ENCODE data around the gene PTPRT.

The PTPRT gene

DNA sequence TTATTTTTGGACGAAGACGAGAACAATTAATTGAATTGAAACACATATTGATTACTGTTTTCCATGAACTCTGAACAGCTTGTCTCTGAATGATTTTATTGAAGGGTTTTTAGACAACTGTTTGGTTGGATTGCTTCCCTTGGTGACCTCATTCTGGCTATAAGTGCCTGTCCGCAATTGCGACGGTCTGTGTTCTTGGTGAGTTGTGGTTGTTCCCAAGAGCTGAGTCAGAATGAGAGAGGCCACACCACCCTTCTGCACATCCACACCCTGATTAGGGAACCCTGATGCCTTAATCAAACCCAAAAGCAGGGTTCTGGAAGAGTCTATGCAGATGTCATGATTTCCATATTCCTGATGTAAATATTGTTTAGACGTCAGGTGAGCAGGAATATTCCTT, 747.0 kb downstream of the PTPRT start:
- H3K27me3 ChIP-seq (ENCODE audit: control insufficient read depth, insufficient read depth, low read length): no peaks in the 10 kb centered on the region
- H3K9me3 ChIP-seq (ENCODE audit: control insufficient read depth, insufficient read depth, low read depth, low read length): no peaks in the 10 kb centered on the region
- no peak overlapping the region for H3K27ac ChIP-seq (ENCODE audit: low read depth, low read length)

DNA sequence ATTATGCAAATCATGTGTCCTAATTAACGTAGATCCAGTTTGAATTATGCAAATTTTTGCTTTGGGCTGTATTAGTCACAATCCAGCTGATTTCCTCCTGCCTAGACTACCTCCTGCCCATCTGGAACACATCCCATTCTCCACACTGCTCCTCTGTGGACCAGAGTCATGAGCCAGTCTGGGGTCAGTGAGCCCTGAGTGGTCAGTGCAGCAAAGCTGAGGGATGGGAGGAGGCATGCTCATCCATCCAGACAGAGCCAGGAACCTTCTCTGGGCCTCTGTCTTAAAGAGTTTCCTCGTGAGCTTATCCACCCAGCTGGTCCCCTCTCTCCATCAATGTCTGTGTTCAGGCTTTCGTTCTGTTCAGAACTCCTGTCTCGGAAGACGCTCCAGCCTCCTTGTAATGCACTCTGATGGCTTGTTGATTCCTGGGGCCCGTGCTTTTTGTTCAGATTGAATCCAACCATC, 747.8 kb downstream of the PTPRT start:
- no peaks in the 10 kb centered on the region for H3K36me3 ChIP-seq (ENCODE audit: control insufficient read depth, insufficient read depth, low read length)
- no peaks in the 10 kb centered on the region; the same call in 1 of the 2 replicates for H3K4me1 ChIP-seq (ENCODE audit: control insufficient read depth, insufficient read depth, low read length)
- H3K27ac ChIP-seq (ENCODE audit: low read depth, low read length): no peak overlapping the region
- H3K4me3 ChIP-seq (ENCODE audit: low read depth, low read length): no peak overlapping the region
- H3K9me3 ChIP-seq (ENCODE audit: control insufficient read depth, insufficient read depth, low read depth, low read length): no peaks in the 10 kb centered on the region
- H3K27me3 ChIP-seq (ENCODE audit: control insufficient read depth, insufficient read depth, low read length): no peaks in the 10 kb centered on the region
- H3K9ac ChIP-seq (ENCODE audit: low read length): no peak overlapping the region

More for the DNA sequence above, 747.0 kb downstream of the PTPRT start:
- Histone ChIP-seq H3K4me3 (ENCODE audit: low read depth, low read length) (no peak overlapping the region), H3K9ac (ENCODE audit: low read length) (no peak overlapping the region), H3K36me3 (ENCODE audit: control insufficient read depth, insufficient read depth, low read length) (no peaks in the 10 kb centered on the region), H3K4me1 (ENCODE audit: control insufficient read depth, insufficient read depth, low read length) (no peaks in the 10 kb centered on the region; the same call in 1 of the 2 replicates)

DNA sequence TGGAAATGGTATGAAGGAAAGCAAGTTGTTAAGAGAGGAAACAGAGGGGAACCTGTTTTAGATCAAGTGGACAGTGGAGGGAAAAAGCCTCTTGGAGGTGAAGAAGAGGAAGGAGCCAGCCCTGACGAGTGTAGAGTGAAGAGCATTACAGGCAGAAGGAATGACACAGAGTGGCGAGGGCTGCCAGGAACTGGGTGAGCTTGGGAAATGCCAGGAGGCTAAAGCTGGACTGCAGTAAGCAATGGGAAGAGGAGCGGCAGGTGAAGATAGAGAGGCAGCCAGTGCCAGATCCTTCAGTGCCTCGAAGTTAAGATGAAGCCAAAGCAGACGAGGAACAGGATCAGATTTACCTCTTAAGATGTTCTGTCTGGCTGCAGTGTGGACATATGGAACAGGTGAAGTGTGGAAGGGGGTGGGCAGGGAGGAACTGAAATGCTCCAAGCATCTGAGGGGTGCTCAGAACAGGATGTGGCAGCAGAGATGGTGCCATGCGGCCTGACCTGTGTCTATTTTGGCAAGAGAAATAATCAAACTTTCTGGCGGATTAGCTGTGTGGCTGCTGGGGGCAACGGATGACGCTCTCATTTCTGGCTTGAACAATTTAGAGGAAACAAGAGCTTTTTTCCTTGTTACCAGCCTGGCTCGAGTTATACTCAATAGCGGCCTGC, 748.4 kb downstream of the PTPRT start:
- H3K9ac ChIP-seq (ENCODE audit: low read length): no peak overlapping the region
- no peaks in the 10 kb centered on the region for H3K36me3 ChIP-seq (ENCODE audit: control insufficient read depth, insufficient read depth, low read length)
- H3K27ac ChIP-seq (ENCODE audit: low read depth, low read length): no peak overlapping the region
- H3K4me1 ChIP-seq (ENCODE audit: control insufficient read depth, insufficient read depth, low read length): no peaks in the 10 kb centered on the region
- no peak overlapping the region for H3K4me3 ChIP-seq (ENCODE audit: low read depth, low read length)
- H3K9me3 ChIP-seq (ENCODE audit: control insufficient read depth, insufficient read depth, low read depth, low read length): no peaks in the 10 kb centered on the region
- no peaks in the 10 kb centered on the region for H3K27me3 ChIP-seq (ENCODE audit: control insufficient read depth, insufficient read depth, low read length)

DNA sequence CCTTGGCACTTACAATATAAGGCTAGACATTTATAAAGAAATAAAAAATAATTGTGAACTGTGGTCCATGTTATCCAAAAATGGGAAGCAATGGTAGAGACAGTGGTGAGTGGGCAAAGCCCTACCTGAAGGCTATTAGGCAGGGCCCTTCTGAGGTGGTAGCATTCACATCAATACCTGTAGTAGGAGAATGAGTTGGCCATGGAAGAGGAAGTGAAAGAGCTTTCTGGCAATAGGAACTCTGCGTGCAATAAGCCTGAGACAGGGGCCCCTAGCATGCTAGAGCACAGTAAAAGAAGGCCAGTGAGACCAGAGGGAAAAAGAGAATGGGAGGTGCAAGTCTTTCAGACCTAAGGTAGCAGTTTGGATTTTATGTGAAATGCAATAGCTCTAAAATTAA, 754.5 kb downstream of the PTPRT start:
- H3K27ac ChIP-seq (ENCODE audit: low read depth, low read length): no peak overlapping the region
- no peak overlapping the region for H3K4me3 ChIP-seq (ENCODE audit: low read depth, low read length)
- H3K9ac ChIP-seq (ENCODE audit: low read length): no peak overlapping the region
- no peaks in the 10 kb centered on the region for H3K9me3 ChIP-seq (ENCODE audit: control insufficient read depth, insufficient read depth, low read depth, low read length)
- no peaks in the 10 kb centered on the region for H3K36me3 ChIP-seq (ENCODE audit: control insufficient read depth, insufficient read depth, low read length)
- no peaks in the 10 kb centered on the region for H3K27me3 ChIP-seq (ENCODE audit: control insufficient read depth, insufficient read depth, low read length)
- no peaks in the 10 kb centered on the region for H3K4me1 ChIP-seq (ENCODE audit: control insufficient read depth, insufficient read depth, low read length)

DNA sequence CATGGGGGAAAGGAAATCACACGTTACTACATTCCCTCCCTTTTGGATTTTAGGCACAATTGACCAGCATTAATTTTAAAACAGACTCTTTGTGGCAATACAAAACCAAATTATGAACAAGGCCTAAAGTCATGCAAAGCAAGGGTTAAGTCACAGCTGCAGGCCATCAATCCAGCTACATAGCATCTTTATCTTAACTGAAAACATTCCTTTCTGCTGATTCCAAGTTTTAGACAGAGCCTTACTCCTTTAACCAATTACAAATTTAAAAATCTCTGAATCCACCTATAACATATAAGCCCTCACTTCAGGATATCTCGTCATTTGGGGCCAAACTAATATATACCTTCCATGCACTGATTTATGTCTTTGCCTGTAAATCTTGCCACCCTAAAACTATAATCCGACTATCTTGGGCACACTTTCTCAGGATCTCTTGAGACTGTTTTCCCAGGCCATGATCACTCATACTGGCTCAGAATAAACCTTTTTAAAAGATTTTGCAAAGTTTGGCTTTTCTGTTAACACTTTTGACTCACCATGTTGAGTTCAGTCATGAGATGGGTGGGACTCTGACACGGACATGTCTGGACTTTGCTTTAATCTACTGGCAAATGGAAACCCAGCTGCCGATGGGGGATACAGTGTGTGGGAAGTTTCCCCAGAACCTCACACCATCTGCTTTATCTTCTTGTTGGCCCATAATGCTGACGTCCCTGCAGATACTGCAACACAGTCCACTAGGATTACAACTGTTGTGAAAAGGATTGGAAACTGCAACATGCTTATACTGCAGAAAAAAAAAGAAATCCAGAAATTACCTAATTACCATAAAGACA, 757.0 kb downstream of the PTPRT start:
- Histone ChIP-seq H3K9me3 (ENCODE audit: control insufficient read depth, insufficient read depth, low read depth, low read length) (no peaks in the 10 kb centered on the region), H3K4me1 (ENCODE audit: control insufficient read depth, insufficient read depth, low read length) (no peaks in the 10 kb centered on the region), H3K27ac (ENCODE audit: low read depth, low read length) (no peak overlapping the region), H3K4me3 (ENCODE audit: low read depth, low read length) (no peak overlapping the region), H3K27me3 (ENCODE audit: control insufficient read depth, insufficient read depth, low read length) (no peaks in the 10 kb centered on the region), H3K36me3 (ENCODE audit: control insufficient read depth, insufficient read depth, low read length) (no peaks in the 10 kb centered on the region), H3K9ac (ENCODE audit: low read length) (no peak overlapping the region)

DNA sequence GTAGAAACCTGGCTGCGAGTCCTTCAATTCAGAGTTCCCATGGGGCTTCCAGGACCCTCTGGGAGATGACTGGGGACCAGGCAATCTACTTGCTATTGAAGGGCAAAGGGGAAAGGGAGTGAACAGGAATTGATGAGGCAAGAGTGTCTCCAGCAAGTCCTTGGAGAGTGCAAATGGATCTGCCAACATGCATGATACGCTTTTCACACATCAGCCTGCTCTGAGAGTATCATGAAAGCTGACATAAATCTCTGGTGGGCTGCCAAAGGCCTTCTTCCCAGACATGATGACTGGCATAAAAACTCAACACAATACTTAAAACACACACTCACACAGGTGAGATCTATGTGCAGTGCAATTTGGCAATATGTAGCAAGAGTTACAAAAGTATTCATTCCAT, 759.1 kb downstream of the PTPRT start:
- Histone ChIP-seq H3K9me3 (ENCODE audit: control insufficient read depth, insufficient read depth, low read depth, low read length) (no peaks in the 10 kb centered on the region), H3K27ac (ENCODE audit: low read depth, low read length) (no peak overlapping the region), H3K9ac (ENCODE audit: low read length) (no peak overlapping the region), H3K36me3 (ENCODE audit: control insufficient read depth, insufficient read depth, low read length) (no peaks in the 10 kb centered on the region), H3K4me1 (ENCODE audit: control insufficient read depth, insufficient read depth, low read length) (no peaks in the 10 kb centered on the region), H3K27me3 (ENCODE audit: control insufficient read depth, insufficient read depth, low read length) (no peaks in the 10 kb centered on the region), H3K4me3 (ENCODE audit: low read depth, low read length) (no peak overlapping the region)

DNA sequence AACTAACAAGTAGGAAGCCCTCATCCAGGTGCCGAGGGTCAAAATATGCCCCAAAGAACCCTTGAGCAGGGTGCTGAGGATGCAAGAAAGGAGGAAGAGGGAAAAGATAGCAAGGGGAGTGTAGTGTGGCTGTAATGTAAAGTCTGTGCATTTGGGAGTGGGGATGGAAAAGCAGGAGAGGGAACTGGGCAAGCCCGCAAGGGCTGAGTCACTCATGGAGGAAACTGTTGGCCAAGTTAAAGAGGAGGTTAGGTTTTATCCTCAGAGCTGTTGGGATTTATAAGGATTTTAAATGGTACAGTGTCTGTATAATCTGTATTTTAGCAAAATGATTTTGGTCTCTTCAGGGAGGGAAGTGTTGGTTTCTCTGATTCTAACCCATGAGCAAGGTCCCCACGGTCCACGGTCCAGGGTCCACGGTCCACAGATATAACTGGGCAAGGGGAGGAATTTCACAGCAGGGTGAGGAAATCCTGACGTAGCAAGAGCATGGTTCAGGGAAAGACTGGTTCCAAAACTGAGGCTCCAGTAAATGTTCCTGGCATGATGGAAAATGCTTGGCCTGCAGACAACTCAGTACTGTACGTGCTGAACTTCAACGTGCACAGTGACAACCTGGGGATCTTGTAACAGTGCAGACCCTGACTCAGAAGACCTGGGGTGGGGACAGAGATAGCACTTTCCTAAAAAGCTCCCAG, 759.8 kb downstream of the PTPRT start:
- no peaks in the 10 kb centered on the region for H3K9me3 ChIP-seq (ENCODE audit: control insufficient read depth, insufficient read depth, low read depth, low read length)
- H3K27ac ChIP-seq (ENCODE audit: low read depth, low read length): no peak overlapping the region
- no peaks in the 10 kb centered on the region for H3K36me3 ChIP-seq (ENCODE audit: control insufficient read depth, insufficient read depth, low read length)
- H3K27me3 ChIP-seq (ENCODE audit: control insufficient read depth, insufficient read depth, low read length): no peaks in the 10 kb centered on the region
- no peak overlapping the region for H3K4me3 ChIP-seq (ENCODE audit: low read depth, low read length)
- no peaks in the 10 kb centered on the region for H3K4me1 ChIP-seq (ENCODE audit: control insufficient read depth, insufficient read depth, low read length)
- H3K9ac ChIP-seq (ENCODE audit: low read length): no peak overlapping the region

DNA sequence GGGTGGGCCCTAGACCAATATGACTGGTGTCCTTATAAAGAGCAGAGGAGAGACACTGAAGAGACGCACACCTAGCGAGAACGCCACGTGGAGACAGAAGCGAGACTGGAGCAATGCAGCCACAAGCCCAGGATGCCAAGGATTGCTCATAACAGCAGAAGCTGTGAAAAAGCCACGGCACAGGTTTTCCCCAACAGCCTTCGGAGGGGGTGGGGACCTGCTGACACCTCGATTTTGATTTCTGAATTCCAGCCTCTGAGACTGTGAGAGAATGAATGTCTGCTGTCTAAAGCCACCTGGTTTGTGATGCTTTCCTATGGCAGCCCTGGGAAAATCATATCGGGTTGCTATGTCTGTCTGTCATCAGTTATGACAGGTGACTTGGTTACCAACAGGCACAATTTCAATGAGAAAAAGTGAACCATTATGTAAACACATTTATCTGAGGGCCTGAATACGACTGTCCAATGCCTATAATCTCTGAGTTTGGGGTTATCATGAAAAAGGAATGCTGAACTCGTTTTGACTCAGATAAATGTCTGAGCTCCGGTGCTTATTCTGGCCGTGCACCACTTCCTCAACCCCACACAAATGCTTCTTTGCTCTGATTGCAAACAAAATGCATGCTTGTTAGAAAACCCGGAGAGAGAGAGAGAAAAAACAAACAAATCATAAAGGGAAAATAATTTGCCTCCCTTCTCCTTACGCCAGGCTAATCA, 769.7 kb downstream of the PTPRT start:
- H3K27ac ChIP-seq (ENCODE audit: low read depth, low read length): no peak overlapping the region
- H3K36me3 ChIP-seq (ENCODE audit: control insufficient read depth, insufficient read depth, low read length): no peaks in the 10 kb centered on the region
- no peak overlapping the region for H3K9ac ChIP-seq (ENCODE audit: low read length)
- H3K27me3 ChIP-seq (ENCODE audit: control insufficient read depth, insufficient read depth, low read length): peaks cover 5% of the 10 kb centered on the region; the same call in 1 of the 2 replicates
- H3K9me3 ChIP-seq (ENCODE audit: control insufficient read depth, insufficient read depth, low read depth, low read length): no peaks in the 10 kb centered on the region
- H3K4me3 ChIP-seq (ENCODE audit: low read depth, low read length): no peak overlapping the region
- no peaks in the 10 kb centered on the region for H3K4me1 ChIP-seq (ENCODE audit: control insufficient read depth, insufficient read depth, low read length)

DNA sequence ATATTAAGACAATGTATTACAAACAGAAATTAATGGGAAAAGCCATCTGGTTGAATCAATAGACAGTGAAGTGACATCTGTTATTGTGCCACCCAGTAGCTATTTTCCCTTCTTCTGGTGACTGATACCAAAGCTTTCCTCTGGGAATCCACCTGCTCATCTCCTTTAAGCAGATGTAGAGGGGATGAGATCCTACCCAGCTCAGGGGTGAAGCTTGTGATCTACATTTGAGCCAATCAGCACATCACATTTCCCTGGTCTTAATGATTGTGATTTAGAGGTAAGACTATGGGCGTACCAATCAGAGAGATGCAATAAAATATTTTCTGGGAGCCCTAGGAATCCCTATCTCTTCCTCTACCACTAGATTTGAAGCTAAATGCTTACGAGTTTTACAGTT, 782.9 kb downstream of the PTPRT start:
- Histone ChIP-seq H3K36me3 (ENCODE audit: control insufficient read depth, insufficient read depth, low read length) (no peaks in the 10 kb centered on the region), H3K27ac (ENCODE audit: low read depth, low read length) (no peak overlapping the region), H3K4me3 (ENCODE audit: low read depth, low read length) (no peak overlapping the region), H3K9me3 (ENCODE audit: control insufficient read depth, insufficient read depth, low read depth, low read length) (no peaks in the 10 kb centered on the region), H3K9ac (ENCODE audit: low read length) (no peak overlapping the region), H3K27me3 (ENCODE audit: control insufficient read depth, insufficient read depth, low read length) (no peaks in the 10 kb centered on the region), H3K4me1 (ENCODE audit: control insufficient read depth, insufficient read depth, low read length) (0 out of 2 replicates have a peak, but pooled peaks cover 5% of the 10 kb centered on the region)

DNA sequence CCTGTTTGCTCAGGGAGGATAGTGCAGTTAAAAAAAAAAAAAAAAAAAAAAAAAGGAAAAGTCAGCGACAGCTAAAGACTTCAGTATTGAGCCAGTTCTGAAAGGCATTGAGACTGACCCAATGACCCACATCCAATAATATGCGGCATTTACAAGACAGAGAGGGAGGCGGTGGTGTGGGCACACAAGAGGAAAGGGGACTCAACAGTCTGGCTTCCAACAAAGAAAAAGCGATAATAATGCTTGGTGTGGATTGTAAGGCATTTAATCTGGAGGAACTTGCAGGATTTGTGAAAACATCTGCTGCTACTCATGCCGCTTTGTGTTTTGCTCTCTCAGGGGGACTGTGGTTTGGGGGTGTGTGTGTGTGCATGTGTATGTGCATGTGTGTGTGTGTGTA, 787.3 kb downstream of the PTPRT start:
- H3K4me1 ChIP-seq (ENCODE audit: control insufficient read depth, insufficient read depth, low read length): 0 out of 2 replicates have a peak, but pooled peaks cover 5% of the 10 kb centered on the region
- no peaks in the 10 kb centered on the region for H3K36me3 ChIP-seq (ENCODE audit: control insufficient read depth, insufficient read depth, low read length)
- H3K9me3 ChIP-seq (ENCODE audit: control insufficient read depth, insufficient read depth, low read depth, low read length): no peaks in the 10 kb centered on the region
- no peak overlapping the region for H3K9ac ChIP-seq (ENCODE audit: low read length)
- H3K27me3 ChIP-seq (ENCODE audit: control insufficient read depth, insufficient read depth, low read length): no peaks in the 10 kb centered on the region
- no peak overlapping the region for H3K27ac ChIP-seq (ENCODE audit: low read depth, low read length)
- H3K4me3 ChIP-seq (ENCODE audit: low read depth, low read length): no peak overlapping the region

Data from HUES6 (cell line).